SK-N-SH treated with all-trans-retinoic acid at 6 μM for 48 hours (cell line): Measurements from ENCODE around the gene POLR2E.

Experiments used
- ARNTL ChIP-seq: fragments of 450-650 bp; formaldehyde crosslinking; IDR thresholded peaks from 2 replicates; pipeline ENCODE4 v1.5.0; 2020; ENCODE audit warnings: low read depth, mild to moderate bottlenecking, moderate library complexity, borderline replicate concordance
- TSHZ2 ChIP-seq: fragments of 250-450 bp; sonication (Bioruptor Pico); IDR thresholded peaks from 2 replicates; pipeline ENCODE4 v1.5.0; 2020; ENCODE audit warnings: mild to moderate bottlenecking, moderate library complexity
- ZFP30 ChIP-seq: fragments of 450-650 bp; formaldehyde crosslinking; IDR thresholded peaks from 2 replicates; pipeline ENCODE4 v1.5.0; 2022; ENCODE audit warnings: mild to moderate bottlenecking, moderate library complexity
- ZNF70 ChIP-seq: fragments of 450-650 bp; formaldehyde crosslinking; IDR thresholded peaks from 2 replicates; pipeline ENCODE4 v1.5.0; 2020; ENCODE audit warnings: mild to moderate bottlenecking, moderate library complexity
- ZNF8 ChIP-seq: fragments of 450-650 bp; formaldehyde crosslinking; IDR thresholded peaks from 2 replicates; pipeline ENCODE4 v1.5.0; 2020; ENCODE audit warnings: mild to moderate bottlenecking, moderate library complexity

DNA sequence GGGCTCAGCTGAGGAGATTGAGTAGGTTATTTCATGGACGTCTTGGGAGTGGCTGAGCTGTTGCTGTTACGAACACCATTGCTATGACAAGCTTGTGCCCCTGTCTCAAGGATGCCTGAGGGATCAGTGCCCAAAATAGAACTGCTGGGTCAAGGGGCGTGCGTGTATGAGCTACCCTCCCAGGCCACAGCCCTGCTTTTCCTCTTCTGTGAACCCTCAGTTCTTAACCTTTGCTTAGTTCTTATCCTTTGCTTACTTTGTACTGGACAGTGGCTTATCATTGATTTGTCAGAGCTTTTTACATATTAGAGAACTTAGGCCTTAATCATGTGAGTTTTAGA is 19.2 kb downstream of the POLR2E start:
- TF ChIP-seq ZNF8 (CRISPR knock-in tag) (no peak), ZFP30 (CRISPR knock-in tag) (no peak), TSHZ2 (CRISPR knock-in tag) (no peak), ZNF70 (CRISPR knock-in tag) (no peak), ARNTL (CRISPR knock-in tag) (no peak)
